T47D (cell line): ENCODE results near the gene TMEM238.
A peak's percentile ranks its signal among the peaks of the same experiment; 100 is the strongest.

Experiments
- DNase-seq, 2 experiments: peaks; one replicate each; pipeline versions ENCODE4 v3.0.0 to v3.0.0-alpha.2; 2011 to 2012; ENCODE audit warnings: low read depth in 1 of 2, low spot score in 1 of 2
- JUND ChIP-seq: IDR thresholded peaks from 2 replicates; pipeline ENCODE4 v1.6.1; 2012; ENCODE audit warnings: low read depth
- in situ Hi-C: cut with HindIII; loops from 2 replicates; pipeline ENCODE4 v1.10.0; 2016; ENCODE audit warnings: low sequenced_read_pairs, low pct_unique_long_range_greater_than_20kb

TMEM238 gene

GRCh38 chr19:55382522-55383054 lies 1.5 kb downstream of the TMEM238 start:
- DNase-seq, result no peak
- TF ChIP-seq JUND, result no peak
- in situ Hi-C loops, result no loop called here

GRCh38 chr19:55382013-55382412 lies 2.1 kb downstream of the TMEM238 start:
- TF ChIP-seq JUND, result no peak
- no peak for DNase-seq
- in situ Hi-C loops, result no loop called here

GRCh38 chr19:55379174-55379573 lies 4.9 kb downstream of the TMEM238 start:
- in situ Hi-C loops, result no loop called here

GRCh38 chr19:55377356-55378131 lies 6.5 kb downstream of the TMEM238 start:
- no peak for DNase-seq
- in situ Hi-C loops, result no loop called here
- TF ChIP-seq JUND, result no peak

More at GRCh38 chr19:55379174-55379573, 4.9 kb downstream of the TMEM238 start:
- no peak for DNase-seq
- TF ChIP-seq JUND, result no peak

GRCh38 chr19:55376241-55376933 lies 7.7 kb downstream of the TMEM238 start, which contains the start of gene TMEM190:
TMEM190 (plus strand) TSS chr19:55376826; CDS start chr19:55376854, 28 bp downstream.
- no peak for DNase-seq

GRCh38 chr19:55373993-55374757 lies 9.9 kb downstream of the TMEM238 start:
- in situ Hi-C loops, result no loop called here
- no peak for TF ChIP-seq JUND
- DNase-seq, result no peak

More at GRCh38 chr19:55376241-55376933, 7.7 kb downstream of the TMEM238 start, which contains the start of gene TMEM190:
- in situ Hi-C loops, result no loop called here
- no peak for TF ChIP-seq JUND

GRCh38 chr19:55373306-55373992 lies 10.6 kb downstream of the TMEM238 start:
- no peak for DNase-seq
- TF ChIP-seq JUND, result no peak
- in situ Hi-C loops, result no loop called here

GRCh38 chr19:55372316-55373081 lies 11.6 kb downstream of the TMEM238 start:
- DNase-seq, result no peak
- in situ Hi-C loops, result no loop called here
- TF ChIP-seq JUND, result no peak

- TF ChIP-seq JUND, result no peak
- in situ Hi-C loops, result no loop called here
- no peak for DNase-seq
Measured at GRCh38 chr19:55370305-55370988, 13.6 kb downstream of the TMEM238 start, which contains the start of gene IL11. IL11 (minus strand) TSS chr19:55370463; CDS start chr19:55370310, 153 bp downstream.

GRCh38 chr19:55369653-55370304 lies 14.3 kb downstream of the TMEM238 start:
- TF ChIP-seq JUND, result no peak
- DNase-seq, result peak; percentile 51 to 85
- in situ Hi-C loops, result no loop called here
